Thyroid gland (tissue), 4 donors: ENCODE measurements around the gene BCL2. TPM values are rescaled to one million over a fixed set of nuclear protein-coding genes. Genes with fewer than 3 reads are reported as not detected.

Experiments used
- DNase-seq, 2 donors: peaks; one replicate each; pipeline ENCODE4 v3.0.0-alpha.2; 2019
- H3K27ac ChIP-seq, 3 donors: fragments of 200-600 bp; sonication (generic); 1 replicate in 2 of 3; 2 replicates in 1 of 3; pipeline ENCODE4 v1.5.1; 2016 to 2019; ENCODE audit warnings: mild to moderate bottlenecking in 1 of 3, moderate library complexity in 1 of 3
- H3K27me3 ChIP-seq: fragments of 200-600 bp; sonication (generic); one replicate; pipeline ENCODE4 v1.5.1; 2019
- H3K36me3 ChIP-seq, 2 donors: fragments of 200-600 bp; sonication (generic); one replicate each; pipeline ENCODE4 v1.5.1; 2016 to 2019
- H3K4me1 ChIP-seq, 2 donors: fragments of 200-600 bp; sonication (generic); one replicate each; pipeline ENCODE4 v1.5.1; 2017 to 2019
- H3K4me3 ChIP-seq, 3 donors: fragments of 200-600 bp; sonication (generic); replicated peaks in 1 of 3; 1 replicate in 2 of 3; 2 replicates in 1 of 3; pipeline ENCODE4 v1.5.1; 2016; ENCODE audit warnings: mild to moderate bottlenecking in 1 of 3
- H3K9me3 ChIP-seq: fragments of 200-600 bp; sonication (generic); one replicate; pipeline ENCODE4 v1.5.1; 2017
- POLR2A ChIP-seq, 2 donors: fragments of 450-650 bp; IDR thresholded peaks; one replicate each; pipeline ENCODE4 v1.6.1; 2017; ENCODE audit warnings: antibody characterized with exemption in 2 of 2, mild to moderate bottlenecking in 2 of 2, moderate library complexity in 1 of 2
- WGBS, 2 donors: methylation state at CpG; one replicate each; pipeline ENCODE4 v1.1.5; 2017; 5-methylcytosine and 5-hydroxymethylcytosine counted together
- intact Hi-C: fragments of 100-400 bp; cut with DNase I; formaldehyde crosslinking; loops from one replicate; pipeline ENCODE4 v1.15.1; 2023
- total RNA-seq, 4 donors: library from RNA; depleted of rRNA; stranded (reverse); fragments of >200 nt; gene quantifications; one replicate each; pipeline ENCODE4 v1.2.3, GENCODE V29; 2016
- TF ChIP-seq, protein P1 (sequence below), 6 experiments: fragments of 200-600 bp in 3 of 6; fragments of 450-650 bp in 3 of 6; sonication (generic) in 3 of 6; IDR thresholded peaks; one replicate each; pipeline ENCODE4 v1.5.1; 2016 to 2019; ENCODE audit warnings: antibody characterized with exemption in 6 of 6, mild to moderate bottlenecking in 2 of 6, inconsistent platforms in 1 of 6, moderate library complexity in 1 of 6

The BCL2 gene
- total RNA-seq, 4 donors from 2014 or later: 108 to 163 (median 115) TPM

DNA sequence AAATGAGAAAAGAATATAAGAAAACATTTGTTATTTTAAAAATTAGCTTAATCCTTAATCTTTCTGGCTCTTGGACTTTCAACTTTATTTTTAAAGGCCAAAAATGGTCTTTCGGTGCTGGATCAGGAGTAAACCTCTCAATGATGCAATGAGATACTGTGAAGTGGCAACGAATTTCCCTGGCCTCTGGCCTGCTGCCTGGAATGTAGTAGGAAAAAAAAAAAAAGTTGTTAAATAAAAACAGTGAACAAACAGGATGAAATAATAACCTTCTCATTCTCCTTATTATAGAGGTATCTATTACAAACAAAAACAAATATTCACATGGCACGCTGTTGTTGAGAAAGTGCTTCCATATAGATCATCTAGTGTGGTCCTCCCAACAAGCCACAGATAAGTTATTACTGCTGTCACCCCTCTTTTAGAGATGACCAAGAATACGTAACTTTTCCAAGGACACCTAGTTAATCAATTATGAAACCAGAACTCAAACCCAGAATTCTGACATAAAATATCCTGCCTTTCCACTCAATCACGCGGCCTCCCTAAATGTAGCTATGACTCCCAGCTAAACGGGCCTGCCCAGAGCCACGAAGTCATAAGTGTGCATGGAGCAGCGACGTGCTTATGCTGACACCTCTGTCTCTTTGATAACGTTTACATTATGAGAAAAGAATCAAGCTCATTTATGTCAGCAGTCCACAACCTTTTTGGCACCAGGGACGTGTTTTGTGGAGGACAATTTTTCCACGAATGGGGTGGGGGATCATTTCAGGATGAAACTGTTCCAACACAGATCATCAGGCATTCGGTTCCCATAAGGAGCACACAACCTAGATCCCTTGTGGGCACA lies 170.9 kb downstream of the BCL2 start:
- DNase-seq: peak; percentile 76 to 83
- H3K36me3 ChIP-seq: no peaks in the 10 kb centered on the region
- H3K4me3 ChIP-seq: no peak overlapping the region
- intact Hi-C loops: loop anchor here (10.0 kb wide), 1 partner anchor 124 kb away; no protein-coding TSS in a partner anchor
- H3K27ac ChIP-seq: peak overlapping the region; percentile 74 to 85 (median 79)
- peaks cover 46 to 68% of the 10 kb centered on the region in 2 donors for H3K4me1 ChIP-seq
- no peaks in the 10 kb centered on the region for H3K27me3 ChIP-seq
- 70% methylated on average over 14 of the region's 14 CpGs for WGBS, 2 donors
- TF ChIP-seq, protein P1, sequence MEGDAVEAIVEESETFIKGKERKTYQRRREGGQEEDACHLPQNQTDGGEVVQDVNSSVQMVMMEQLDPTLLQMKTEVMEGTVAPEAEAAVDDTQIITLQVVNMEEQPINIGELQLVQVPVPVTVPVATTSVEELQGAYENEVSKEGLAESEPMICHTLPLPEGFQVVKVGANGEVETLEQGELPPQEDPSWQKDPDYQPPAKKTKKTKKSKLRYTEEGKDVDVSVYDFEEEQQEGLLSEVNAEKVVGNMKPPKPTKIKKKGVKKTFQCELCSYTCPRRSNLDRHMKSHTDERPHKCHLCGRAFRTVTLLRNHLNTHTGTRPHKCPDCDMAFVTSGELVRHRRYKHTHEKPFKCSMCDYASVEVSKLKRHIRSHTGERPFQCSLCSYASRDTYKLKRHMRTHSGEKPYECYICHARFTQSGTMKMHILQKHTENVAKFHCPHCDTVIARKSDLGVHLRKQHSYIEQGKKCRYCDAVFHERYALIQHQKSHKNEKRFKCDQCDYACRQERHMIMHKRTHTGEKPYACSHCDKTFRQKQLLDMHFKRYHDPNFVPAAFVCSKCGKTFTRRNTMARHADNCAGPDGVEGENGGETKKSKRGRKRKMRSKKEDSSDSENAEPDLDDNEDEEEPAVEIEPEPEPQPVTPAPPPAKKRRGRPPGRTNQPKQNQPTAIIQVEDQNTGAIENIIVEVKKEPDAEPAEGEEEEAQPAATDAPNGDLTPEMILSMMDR (IDR thresholded peaks at IDR 0.05): no peak
- TF ChIP-seq POLR2A (IDR thresholded peaks at IDR 0.05): no peak
- H3K9me3 ChIP-seq: no peaks in the 10 kb centered on the region

GRCh38 chr18:63147973-63148372 lies 171.6 kb downstream of the BCL2 start:
- Histone ChIP-seq H3K4me1 (peaks cover 46 to 74% of the 10 kb centered on the region in 2 donors), H3K4me3 (no peak overlapping the region), H3K9me3 (no peaks in the 10 kb centered on the region), H3K27ac (peak overlapping the region; percentile 74 to 85 (median 79)), H3K27me3 (no peaks in the 10 kb centered on the region), H3K36me3 (no peaks in the 10 kb centered on the region)
- DNase-seq: peak; percentile 48 to 64
- WGBS, 2 donors: 53 to 66% methylated on average over 6 of the region's 6 CpGs
- TF ChIP-seq, protein P1 (IDR thresholded peaks at IDR 0.05): no peak
- TF ChIP-seq POLR2A (IDR thresholded peaks at IDR 0.05): no peak
- intact Hi-C loops: loop anchor here (10.0 kb wide), 1 partner anchor 123 kb away; no protein-coding TSS in a partner anchor

DNA sequence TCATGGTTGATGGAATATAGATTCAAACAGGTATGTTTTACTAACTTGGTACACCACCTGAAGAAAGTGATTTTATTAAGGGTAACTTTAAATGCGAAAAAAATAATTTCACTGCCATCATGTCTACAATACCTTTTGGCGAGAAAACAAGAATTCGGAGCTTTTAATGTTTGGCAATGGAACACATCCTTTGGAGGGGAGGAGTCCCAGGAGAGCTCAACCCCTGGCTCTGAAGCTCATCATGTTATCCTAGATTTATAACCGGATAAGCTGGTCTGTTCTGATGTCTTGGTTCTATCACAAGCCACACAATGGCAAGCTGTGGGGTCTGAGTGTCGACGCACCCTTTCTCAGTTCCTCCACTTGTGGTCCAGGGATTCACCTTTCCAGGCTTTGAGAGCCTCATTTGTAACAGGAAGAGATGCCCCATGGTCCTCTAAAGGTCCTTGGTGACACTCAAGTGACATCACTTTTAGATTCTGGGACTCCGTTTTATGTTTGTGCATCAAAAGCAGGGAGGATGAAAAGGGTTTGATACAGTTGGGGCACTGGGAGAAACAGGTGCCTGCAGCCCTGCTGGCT lies 172.7 kb downstream of the BCL2 start:
- WGBS, 2 donors: 84 to 89% methylated on average over 7 of the region's 7 CpGs
- H3K4me1 ChIP-seq: peaks cover 46 to 73% of the 10 kb centered on the region in 2 donors
- intact Hi-C loops: loop anchor here (10.0 kb wide), 1 partner anchor 122 kb away; no protein-coding TSS in a partner anchor
- H3K27me3 ChIP-seq: no peaks in the 10 kb centered on the region
- no peaks in the 10 kb centered on the region for H3K9me3 ChIP-seq
- TF ChIP-seq, protein P1 (IDR thresholded peaks at IDR 0.05): no peak
- TF ChIP-seq POLR2A (IDR thresholded peaks at IDR 0.05): no peak
- no peaks in the 10 kb centered on the region for H3K36me3 ChIP-seq
- peak overlapping the region in 1 of 3 donors; percentile 79 for H3K27ac ChIP-seq
- no peak overlapping the region for H3K4me3 ChIP-seq
- DNase-seq: no peak

DNA sequence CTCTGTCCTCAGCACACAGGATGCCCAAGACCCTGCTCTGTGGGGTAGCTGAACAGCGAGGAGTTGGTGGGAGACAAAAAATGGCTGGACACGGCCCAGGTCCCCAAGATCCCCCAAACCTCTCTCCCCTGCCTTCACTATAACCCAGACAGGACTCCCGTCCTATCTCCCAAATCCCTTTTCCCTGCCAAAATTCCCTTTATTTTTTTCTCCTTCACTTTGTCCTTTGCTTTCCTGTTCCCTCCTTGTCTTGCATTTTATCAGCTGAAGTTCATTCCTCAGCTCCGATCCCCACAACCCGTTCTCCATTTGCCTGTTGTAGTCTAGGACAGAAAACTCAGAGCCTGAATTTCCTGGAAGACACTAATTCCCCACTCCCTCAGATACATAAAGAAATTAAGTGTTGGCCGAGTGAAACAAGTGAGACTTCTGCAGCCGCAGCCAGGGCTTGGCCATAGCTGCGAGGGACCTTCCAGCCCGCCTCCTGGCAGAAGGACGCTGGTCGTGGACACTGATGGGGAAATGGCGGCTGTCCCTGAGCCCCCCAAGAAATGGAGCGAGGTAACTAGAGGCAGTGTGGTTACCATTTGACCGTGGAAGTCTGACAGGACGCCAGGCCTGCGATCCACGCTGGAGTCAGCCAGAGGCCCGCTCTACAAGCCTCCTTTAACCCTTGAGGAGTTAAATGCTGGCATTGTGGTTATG lies 173.6 kb downstream of the BCL2 start:
- H3K9me3 ChIP-seq: no peaks in the 10 kb centered on the region
- no peak for DNase-seq
- intact Hi-C loops: loop anchor here (10.0 kb wide), 1 partner anchor 121 kb away; no protein-coding TSS in a partner anchor
- TF ChIP-seq POLR2A (IDR thresholded peaks at IDR 0.05): no peak
- TF ChIP-seq, protein P1 (IDR thresholded peaks at IDR 0.05): no peak
- no peaks in the 10 kb centered on the region for H3K36me3 ChIP-seq
- no peaks in the 10 kb centered on the region for H3K27me3 ChIP-seq
- H3K4me3 ChIP-seq: no peak overlapping the region
- H3K4me1 ChIP-seq: peaks cover 46 to 74% of the 10 kb centered on the region in 2 donors
- WGBS, 2 donors: 80 to 82% methylated on average over 18 of the region's 18 CpGs
- H3K27ac ChIP-seq: peak overlapping the region in 2 of 3 donors; percentile 29 to 47
